Hepatocyte (in vitro differentiated cells): Measurements from ENCODE around the gene HDHD5.

Source experiments
- CTCF ChIP-seq: fragments of 200-600 bp; sonication (generic); IDR thresholded peaks from 2 replicates; pipeline ENCODE4 v1.5.1; 2016; ENCODE audit warnings: antibody characterized with exemption, mild to moderate bottlenecking; ENCODE audit not compliant: poor library complexity
- EZH2 ChIP-seq: fragments of 200-600 bp; sonication (generic); IDR thresholded peaks from 2 replicates; pipeline ENCODE4 v1.6.1; 2016; ENCODE audit warnings: antibody characterized with exemption, mild to moderate bottlenecking, borderline replicate concordance
- EZH2phosphoT487 ChIP-seq: fragments of 200-600 bp; sonication (generic); IDR thresholded peaks from one replicate; pipeline ENCODE4 v1.6.1; 2018; ENCODE audit warnings: antibody characterized with exemption, mild to moderate bottlenecking, low read depth, moderate library complexity; ENCODE audit not compliant: unreplicated experiment, severe bottlenecking

GRCh38 chr22:17133137-17133536 is 25.9 kb downstream of the HDHD5 start:
- TF ChIP-seq EZH2 (no peak), CTCF (no peak), EZH2phosphoT487 (no peak)
